ENCODE measurements around the gene LRRC23. TPM values are rescaled to one million over a fixed set of nuclear protein-coding genes. Genes with fewer than 3 reads are reported as not detected.

LRRC23 gene
- total RNA-seq, 1 experiment from 2014 or later = 2.7 TPM

DNA sequence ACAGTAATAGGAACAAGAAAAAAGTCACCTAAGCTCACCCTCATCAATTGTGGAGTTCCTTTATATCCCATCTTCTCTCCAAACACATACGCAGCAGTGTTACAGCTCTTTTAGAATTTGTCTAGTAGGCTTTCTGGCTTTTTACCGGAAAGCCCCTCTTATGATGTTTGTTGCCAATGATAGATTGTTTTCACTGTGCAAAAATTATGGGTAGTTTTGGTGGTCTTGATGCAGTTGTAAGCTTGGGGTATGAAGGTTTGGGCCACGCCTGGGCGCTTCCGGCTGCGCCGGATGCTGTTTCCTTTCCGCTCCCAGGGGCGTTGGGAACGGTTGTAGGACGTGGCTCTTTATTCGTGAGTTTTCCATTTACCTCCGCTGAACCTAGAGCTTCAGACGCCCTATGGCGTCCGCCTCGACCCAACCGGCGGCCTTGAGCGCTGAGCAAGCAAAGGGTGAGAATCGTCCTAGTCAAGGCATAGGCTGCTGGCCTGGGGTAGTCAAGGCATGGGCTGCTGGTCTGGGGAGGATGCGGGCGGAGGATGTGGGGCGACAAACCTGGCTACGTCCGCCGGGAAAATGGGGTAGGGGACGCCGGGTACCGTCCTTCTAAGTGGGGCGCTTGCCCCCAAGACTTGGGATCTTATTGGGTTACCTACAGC, 39.2 kb downstream of the LRRC23 start, which contains the start of the genes C12orf57 and RNU7-1:
Gene C12orf57, plus strand, starts transcription at position 301 of the 659 bp plus-strand sequence. Its CDS starts 100 bp downstream, at position 401.
Gene RNU7-1, plus strand, starts transcription at position 95 of the 659 bp plus-strand sequence.
- Histone ChIP-seq H3K27me3 (no peaks in the 10 kb centered on the region), H3K4me3 (peak within 1 kb of the TSS; percentile 65), H3K36me3 (peaks cover 35% of the 10 kb centered on the region), H3K9me3 (no peaks in the 10 kb centered on the region)
- DNase-seq = peak; percentile 84

DNA sequence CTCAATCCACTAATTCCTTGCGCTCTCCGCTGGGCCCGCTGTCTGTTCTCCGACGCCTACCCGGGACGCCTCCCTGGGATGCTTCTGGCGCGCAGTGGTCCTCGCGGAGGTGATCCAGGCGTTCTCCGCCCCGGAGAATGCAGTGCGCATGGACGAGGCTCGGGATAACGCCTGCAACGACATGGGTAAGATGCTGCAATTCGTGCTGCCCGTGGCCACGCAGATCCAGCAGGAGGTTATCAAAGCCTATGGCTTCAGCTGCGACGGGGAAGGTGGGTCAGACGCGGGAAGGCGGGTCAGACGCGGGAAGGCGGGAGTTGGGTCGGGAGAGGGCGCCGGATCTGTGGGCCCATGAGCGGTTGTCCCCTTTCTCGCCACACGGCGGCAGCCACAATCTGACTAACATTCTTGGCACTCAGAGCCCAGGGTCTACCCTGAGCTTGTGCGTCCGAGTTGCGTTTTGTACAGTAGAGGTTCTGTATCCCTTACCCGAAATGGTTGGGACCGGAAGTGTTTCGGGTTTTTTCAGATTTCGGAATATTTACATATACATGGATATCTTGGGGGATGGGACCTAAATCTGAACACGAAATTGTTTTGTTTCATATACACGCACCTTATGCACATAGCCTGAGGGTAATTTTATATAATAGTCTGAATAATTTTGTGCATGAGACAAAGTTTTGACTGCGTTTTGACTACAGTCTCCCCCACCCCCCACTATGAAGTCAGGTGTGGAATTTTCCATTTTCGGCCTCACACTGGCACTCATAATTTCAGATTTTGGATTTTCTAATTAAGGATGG, 40.0 kb downstream of the LRRC23 start:
- peaks cover 27% of the 10 kb centered on the region for H3K36me3 ChIP-seq
- peak overlapping the region; percentile 65 for H3K4me3 ChIP-seq
- no peaks in the 10 kb centered on the region for H3K27me3 ChIP-seq
- DNase-seq = peak; percentile 88
- no peaks in the 10 kb centered on the region for H3K9me3 ChIP-seq

DNA sequence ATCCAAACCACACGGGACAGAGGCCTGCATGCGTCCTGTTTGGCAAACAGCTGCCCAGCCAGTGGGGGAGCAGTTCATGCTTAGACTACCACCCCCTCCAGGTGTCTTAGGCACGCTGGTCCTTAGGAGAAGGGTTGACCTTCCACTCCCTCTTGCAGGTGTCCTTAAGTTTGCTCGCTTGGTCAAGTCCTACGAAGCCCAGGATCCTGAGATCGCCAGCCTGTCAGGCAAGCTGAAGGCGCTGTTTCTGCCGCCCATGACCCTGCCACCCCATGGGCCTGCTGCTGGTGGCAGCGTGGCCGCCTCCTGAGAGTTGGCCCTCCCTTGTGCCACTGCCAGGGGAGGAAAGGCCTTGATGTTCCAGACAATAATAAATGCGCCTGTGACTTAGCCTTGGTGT, 41.0 kb downstream of the LRRC23 start:
- no peaks in the 10 kb centered on the region for H3K27me3 ChIP-seq
- peaks cover 17% of the 10 kb centered on the region for H3K36me3 ChIP-seq
- DNase-seq = no peak
- H3K4me3 ChIP-seq = no peak overlapping the region
- no peaks in the 10 kb centered on the region for H3K9me3 ChIP-seq

DNA sequence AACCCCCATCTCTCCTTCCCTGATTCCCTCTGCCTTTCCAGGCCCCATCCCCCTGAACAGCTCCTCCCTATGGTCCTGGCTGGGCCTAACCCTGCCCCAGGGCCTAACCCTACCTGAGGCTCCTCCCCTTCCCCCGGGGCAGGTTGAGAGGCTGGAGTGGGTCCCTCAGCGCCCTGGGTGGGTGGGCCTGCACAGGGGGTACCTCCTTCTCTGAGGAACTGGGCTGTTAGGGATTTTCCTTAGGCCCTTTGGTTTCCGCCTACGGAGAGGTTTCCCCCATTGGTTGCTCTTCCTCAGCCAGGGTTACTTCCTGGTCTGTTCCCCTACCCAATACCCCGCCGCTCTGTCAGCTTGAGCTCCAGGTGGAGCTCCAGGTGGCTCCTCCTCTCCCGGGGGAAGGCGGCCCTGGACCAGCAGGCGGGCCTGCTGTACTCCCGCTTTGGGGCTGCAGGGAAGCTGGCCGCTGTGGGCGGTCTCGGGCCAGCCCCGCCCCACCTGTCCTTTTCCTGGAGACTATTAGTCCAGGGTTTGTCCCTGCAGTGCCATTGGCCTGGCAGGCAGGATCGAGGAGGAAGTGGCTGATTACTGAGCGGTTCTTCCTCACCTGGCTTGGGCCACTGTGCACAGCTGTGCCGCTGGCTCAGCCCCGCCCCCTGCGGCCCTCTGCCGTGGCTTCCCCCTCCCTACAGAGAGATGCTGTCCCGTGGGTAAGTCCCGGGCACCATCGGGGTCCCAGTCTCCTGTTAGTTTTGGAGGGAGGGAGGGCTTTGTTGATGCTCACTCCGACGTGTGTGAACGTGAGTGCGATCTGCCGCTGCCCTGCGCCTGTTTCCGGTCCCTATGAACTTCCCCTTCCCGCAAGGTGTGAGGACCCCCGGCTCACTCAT, 41.7 kb downstream of the LRRC23 start:
- peaks cover 10% of the 10 kb centered on the region for H3K36me3 ChIP-seq
- H3K27me3 ChIP-seq = no peaks in the 10 kb centered on the region
- DNase-seq = no peak
- no peaks in the 10 kb centered on the region for H3K9me3 ChIP-seq
- H3K4me3 ChIP-seq = no peak overlapping the region

DNA sequence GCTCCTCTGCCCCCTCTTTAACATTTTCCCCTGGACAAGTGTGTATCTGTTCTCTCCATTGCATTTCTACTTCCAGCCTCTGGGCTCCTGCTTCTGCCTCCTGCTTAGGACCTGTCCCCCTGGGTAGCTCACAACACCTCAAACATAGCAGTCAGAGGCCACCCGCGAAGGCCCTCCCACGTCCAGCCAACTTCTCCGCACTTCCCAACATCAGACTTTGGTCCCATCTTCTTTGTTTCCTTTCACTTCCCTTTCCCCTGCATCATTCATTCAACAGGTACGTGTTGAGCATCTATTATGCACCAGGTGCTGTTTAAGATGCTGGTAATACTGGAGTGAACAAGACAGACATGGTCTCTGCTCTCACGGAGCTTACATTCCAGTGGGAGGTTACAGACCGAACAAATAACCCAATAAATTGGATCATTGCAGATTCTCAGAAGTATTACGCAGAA, 42.3 kb downstream of the LRRC23 start:
- DNase-seq = no peak

DNA sequence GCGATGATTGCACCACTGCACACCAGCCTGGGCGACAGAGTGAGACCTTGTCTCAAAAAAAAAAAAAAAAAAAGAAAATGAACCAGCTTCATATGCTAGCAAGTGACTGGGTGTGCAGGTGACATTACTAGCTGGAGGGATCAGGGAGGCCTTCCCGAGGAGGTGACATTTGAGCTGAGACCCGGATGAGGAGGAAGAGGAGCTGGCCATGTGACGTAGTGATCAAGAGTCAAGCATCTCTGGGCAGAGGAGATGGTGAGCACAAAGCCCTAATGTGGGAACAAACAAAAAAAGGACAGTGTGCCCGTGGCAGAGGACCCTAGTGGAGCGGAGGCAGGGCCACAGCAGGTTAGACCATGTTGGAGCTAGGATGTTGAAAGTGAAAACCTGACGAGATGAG, 43.0 kb downstream of the LRRC23 start:
- Histone ChIP-seq H3K36me3 (peaks cover under 1% of the 10 kb centered on the region; the same call in 1 of the 2 replicates), H3K9me3 (no peaks in the 10 kb centered on the region), H3K27me3 (no peaks in the 10 kb centered on the region), H3K4me3 (no peak overlapping the region)
- DNase-seq = no peak

More for the DNA sequence above, 42.3 kb downstream of the LRRC23 start:
- no peaks in the 10 kb centered on the region for H3K27me3 ChIP-seq
- H3K9me3 ChIP-seq = no peaks in the 10 kb centered on the region
- H3K36me3 ChIP-seq = peaks cover 5% of the 10 kb centered on the region; the same call in 1 of the 2 replicates
- no peak overlapping the region for H3K4me3 ChIP-seq

DNA sequence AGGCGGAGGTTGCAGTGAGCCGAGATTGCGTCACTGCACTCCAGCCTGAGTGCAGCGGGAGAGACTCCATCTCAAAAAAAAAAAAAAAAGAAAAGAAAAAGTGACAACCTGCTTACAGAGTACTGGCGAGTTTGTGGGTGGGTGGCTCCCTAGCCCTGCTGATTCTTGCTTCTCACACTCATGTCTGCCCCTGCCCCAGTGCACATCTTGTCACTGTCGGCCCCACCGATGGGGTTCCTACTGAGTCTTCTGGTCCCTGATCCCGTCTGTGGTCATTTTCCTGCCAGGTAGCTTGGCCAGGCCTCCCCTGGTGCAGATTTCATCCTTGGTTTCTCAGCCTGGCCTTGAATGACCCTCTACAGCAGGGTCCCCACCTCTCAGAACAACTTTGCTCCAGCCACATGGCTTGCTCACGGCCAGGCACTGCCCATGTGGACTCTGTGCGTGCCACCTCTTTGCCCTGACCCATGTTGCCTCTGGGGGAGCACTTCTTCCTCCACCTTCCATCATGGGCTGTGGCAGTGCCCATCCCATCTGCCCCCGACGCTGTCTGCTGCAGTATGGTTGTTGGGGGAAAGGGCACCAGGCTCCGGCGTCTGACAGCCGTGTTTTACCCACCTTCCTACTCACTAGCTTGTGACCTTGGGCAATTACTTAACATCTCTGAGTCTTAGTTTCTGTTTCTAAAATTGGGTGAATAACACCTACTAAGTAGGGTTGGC, 44.4 kb downstream of the LRRC23 start:
- H3K27me3 ChIP-seq = no peaks in the 10 kb centered on the region
- H3K36me3 ChIP-seq = no peaks in the 10 kb centered on the region
- H3K4me3 ChIP-seq = no peak overlapping the region
- no peaks in the 10 kb centered on the region for H3K9me3 ChIP-seq
- DNase-seq = no peak

DNA sequence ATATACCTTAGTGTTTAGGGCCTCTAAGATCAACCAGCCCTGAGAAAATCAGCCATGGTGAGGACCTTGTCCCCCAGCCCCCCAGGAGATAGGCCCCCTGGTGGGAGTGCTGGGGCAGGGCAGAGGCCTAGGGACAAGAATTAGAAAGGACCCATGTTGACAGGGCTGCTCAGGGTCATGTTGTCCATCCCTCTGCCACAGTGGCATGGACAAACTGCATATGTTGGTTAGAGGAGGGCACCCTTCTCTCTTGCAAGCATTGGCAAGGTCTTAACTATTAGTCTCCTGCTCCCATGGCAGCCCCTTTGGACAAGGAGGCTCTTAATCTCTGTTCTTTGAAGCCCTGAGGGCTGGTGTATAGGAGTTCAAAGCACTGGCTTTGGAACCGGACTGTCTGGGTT, 45.8 kb downstream of the LRRC23 start:
- no peak for DNase-seq
- Histone ChIP-seq H3K27me3 (no peaks in the 10 kb centered on the region), H3K36me3 (no peaks in the 10 kb centered on the region), H3K9me3 (no peaks in the 10 kb centered on the region), H3K4me3 (no peak overlapping the region)

DNA sequence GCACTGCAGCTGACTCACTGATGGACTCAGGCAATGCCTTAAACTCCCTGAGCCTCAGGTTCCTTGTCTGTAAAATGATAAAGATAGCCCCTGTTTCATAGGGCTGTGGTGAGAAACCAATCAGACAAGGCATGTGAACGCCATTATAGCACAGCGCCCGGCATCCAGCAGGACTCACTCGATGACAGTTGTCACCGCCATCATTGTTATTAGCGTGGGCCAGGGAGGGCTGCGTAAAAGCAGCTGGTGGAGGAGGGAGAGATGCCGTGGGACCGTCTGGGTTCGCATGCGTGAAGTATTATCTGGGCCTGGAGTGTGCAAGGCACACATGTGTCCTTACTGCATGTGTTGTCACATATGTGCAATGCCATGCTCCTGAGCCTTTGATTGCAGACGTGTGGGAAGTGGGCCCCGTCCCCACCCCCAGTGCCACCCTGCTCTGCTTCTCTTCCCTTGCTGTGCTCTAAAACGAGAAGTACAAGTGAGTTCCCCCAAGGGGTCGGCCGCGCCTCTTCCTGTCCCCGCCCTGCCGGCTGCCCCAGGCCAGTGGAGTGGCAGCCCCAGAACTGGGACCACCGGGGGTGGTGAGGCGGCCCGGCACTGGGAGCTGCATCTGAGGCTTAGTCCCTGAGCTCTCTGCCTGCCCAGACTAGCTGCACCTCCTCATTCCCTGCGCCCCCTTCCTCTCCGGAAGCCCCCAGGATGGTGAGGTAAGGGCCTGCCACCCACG, 46.4 kb downstream of the LRRC23 start, which contains the start of gene PTPN6:
Gene PTPN6, plus strand, starts transcription at position 546 of the 730 bp plus-strand sequence. Its CDS starts 157 bp downstream, at position 703.
- Histone ChIP-seq H3K36me3 (no peaks in the 10 kb centered on the region), H3K4me3 (no peak within 1 kb of the TSS), H3K27me3 (no peaks in the 10 kb centered on the region), H3K9me3 (no peaks in the 10 kb centered on the region)
- DNase-seq = no peak

DNA sequence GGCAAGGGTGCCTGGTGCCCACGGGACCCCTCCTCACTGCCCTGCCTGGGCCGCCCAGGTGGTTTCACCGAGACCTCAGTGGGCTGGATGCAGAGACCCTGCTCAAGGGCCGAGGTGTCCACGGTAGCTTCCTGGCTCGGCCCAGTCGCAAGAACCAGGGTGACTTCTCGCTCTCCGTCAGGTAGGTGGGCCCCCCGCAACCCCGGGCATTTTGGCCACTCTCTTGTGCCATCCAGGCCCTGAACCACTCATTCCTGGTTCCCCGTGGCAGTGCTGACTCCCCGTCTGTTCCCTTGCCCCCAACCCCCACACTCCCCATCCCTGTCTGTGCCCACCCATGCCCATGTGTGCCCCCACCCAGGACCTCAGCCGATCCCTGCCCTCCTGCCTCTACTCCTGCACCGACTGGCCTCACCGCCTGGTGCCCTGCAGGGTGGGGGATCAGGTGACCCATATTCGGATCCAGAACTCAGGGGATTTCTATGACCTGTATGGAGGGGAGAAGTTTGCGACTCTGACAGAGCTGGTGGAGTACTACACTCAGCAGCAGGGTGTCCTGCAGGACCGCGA, 47.0 kb downstream of the LRRC23 start:
- Histone ChIP-seq H3K4me3 (no peak overlapping the region), H3K27me3 (no peaks in the 10 kb centered on the region), H3K36me3 (no peaks in the 10 kb centered on the region), H3K9me3 (no peaks in the 10 kb centered on the region)
- no peak for DNase-seq

DNA sequence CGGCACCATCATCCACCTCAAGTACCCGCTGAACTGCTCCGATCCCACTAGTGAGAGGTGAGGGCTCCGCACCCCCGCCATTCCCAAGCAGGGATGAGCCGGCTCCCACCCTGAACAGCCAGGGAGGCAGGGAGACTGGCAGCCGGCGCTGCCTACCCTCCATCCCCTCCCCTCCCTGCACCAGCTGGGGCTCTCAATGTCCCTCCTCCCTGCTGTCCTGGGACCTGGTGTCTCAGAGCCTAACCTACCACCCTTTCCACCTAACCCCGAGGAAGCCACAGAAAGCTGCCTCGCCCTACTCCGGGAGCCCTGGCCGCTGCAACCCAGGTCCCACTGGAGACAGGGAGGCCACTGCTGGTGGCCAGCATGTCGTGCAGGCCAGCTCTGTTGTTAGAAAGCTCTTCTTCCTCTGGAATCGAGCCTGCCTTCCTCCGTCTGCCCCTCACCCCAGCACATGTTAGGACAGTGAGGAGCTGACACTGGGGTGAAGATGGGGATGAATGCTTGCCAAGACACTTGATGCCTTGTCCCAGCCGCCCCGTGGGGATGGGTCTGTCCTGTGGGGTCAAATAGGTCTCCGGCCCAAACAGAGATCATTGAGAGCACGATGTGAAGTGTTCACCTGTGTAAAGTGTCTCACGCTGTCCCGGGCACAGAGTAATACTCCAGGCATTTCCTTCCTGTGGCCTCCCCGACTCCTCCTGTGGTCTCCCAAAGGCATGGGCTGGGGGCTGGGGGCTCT, 47.7 kb downstream of the LRRC23 start:
- H3K36me3 ChIP-seq = no peaks in the 10 kb centered on the region
- DNase-seq = no peak
- H3K27me3 ChIP-seq = no peaks in the 10 kb centered on the region
- H3K9me3 ChIP-seq = no peaks in the 10 kb centered on the region
- H3K4me3 ChIP-seq = no peak overlapping the region

DNA sequence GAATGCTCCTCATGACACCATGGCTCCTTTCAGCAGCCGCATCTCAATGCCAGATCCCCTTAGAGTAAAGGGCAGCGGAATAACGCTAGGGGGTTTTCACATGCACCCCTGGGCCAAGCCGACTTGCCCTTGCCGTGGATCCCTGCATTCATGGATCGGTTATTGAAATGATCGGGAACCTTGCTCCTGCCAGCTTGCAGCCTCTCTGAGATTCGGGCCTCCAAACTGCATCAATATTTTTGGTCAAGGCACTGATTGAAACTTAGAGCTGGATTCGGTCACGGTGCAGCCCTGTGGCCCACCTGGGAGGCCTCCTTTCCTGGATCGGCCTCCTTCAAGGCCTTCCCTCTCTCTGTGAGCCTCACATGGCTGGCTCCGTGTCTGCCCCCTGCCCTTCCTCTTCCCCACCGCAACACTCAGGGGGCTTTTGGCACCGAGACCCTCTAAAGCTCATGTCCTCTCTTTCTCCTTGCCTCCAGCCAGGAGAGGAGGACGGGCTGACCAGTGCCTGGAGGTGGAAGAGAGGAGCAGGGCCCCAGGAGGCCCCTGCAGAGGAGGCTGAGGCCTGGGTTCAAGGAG, 48.3 kb downstream of the LRRC23 start:
- Histone ChIP-seq H3K9me3 (no peaks in the 10 kb centered on the region), H3K27me3 (no peaks in the 10 kb centered on the region), H3K36me3 (no peaks in the 10 kb centered on the region), H3K4me3 (no peak overlapping the region)
- no peak for DNase-seq

DNA sequence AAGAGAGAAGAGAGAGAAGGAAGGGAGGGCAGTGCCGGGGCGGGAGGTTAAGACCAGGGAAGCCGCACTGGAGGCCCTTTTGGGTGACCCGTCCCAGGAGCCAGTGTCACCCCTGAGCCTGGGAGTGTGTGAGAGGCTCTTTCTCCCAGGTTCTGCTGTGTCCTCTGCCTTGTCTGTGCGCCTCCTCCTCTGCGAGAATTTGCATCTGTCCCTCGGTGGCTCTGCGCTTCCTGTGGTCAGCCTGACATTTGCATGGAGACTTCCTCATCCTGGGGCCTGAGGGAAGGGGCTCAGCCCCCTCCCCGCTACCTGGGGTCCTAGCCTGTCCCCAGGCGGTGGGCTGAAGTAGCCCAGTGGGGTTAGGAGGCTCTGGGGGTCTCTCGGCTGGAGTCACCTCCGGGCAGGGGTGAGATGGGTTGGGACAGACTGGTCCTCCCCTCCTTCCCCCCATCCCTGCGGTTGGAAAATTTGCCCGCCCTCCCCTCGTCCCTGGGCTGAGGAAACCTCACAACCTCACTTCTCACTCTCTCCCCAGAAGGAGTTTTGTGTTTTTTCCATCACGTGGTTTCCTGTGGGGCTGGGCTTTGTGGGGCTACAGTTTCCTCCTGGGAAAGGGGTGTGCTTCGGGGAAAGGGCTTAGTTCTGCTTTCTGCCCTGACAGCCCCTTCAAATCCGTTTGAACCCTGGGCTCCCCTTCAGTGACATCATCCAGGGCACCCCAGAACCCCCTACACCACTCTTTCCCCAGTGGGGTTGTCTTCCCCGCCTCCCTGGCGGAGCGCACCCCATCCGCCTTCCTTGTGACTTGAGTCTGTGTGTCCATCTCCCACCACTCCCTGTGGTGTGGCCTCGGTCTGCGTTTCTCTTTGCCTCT, 49.1 kb downstream of the LRRC23 start:
- Histone ChIP-seq H3K4me3 (no peak overlapping the region), H3K9me3 (no peaks in the 10 kb centered on the region), H3K36me3 (no peaks in the 10 kb centered on the region), H3K27me3 (no peaks in the 10 kb centered on the region)
- no peak for DNase-seq

All from MG63 (cell line).